Small intestine (tissue), 7 donors: ENCODE data around the gene PKP2. TPM values are rescaled to one million over a fixed set of nuclear protein-coding genes. Genes with fewer than 3 reads are reported as not detected.

Source experiments
- DNase-seq, 2 donors: peaks; one replicate each; pipeline versions ENCODE4 v3.0.0 to v3.0.0-alpha.2; 2013
- FAIRE-seq: peaks from 2 replicates; lab custom pipeline; 2012; peaks lifted over from hg19 to GRCh38; lab: Jason Lieb, UNC
- H3K27ac ChIP-seq, 3 donors: one replicate each; pipeline ENCODE4 v1.5.1; 2013; ENCODE audit warnings: low read length in 2 of 3, mild to moderate bottlenecking in 2 of 3, control low read depth in 1 of 3, inconsistent platforms in 1 of 3, low read depth in 1 of 3, moderate library complexity in 1 of 3
- H3K27me3 ChIP-seq, 3 donors: one replicate each; pipeline ENCODE4 v1.6.1; 2013; ENCODE audit warnings: low read length in 3 of 3, inconsistent platforms in 1 of 3; ENCODE audit not compliant: control insufficient read depth in 3 of 3, insufficient read depth in 3 of 3
- H3K36me3 ChIP-seq, 3 donors: one replicate each; pipeline ENCODE4 v1.6.1; 2013; ENCODE audit warnings: low read length in 3 of 3, inconsistent platforms in 1 of 3, low read depth in 1 of 3, mild to moderate bottlenecking in 1 of 3, moderate library complexity in 1 of 3; ENCODE audit not compliant: control insufficient read depth in 3 of 3, insufficient read depth in 2 of 3
- H3K4me1 ChIP-seq, 3 donors: one replicate each; pipeline ENCODE4 v1.6.1; 2013; ENCODE audit warnings: low read length in 2 of 3, inconsistent platforms in 1 of 3, low read depth in 1 of 3, mild to moderate bottlenecking in 1 of 3, moderate library complexity in 1 of 3; ENCODE audit not compliant: control insufficient read depth in 3 of 3, insufficient read depth in 2 of 3
- H3K4me3 ChIP-seq, 3 donors: one replicate each; pipeline ENCODE4 v1.5.1; 2013; ENCODE audit warnings: low read length in 3 of 3, control low read depth in 1 of 3, inconsistent platforms in 1 of 3, low read depth in 1 of 3, mild to moderate bottlenecking in 1 of 3, moderate library complexity in 1 of 3
- H3K9me3 ChIP-seq, 2 donors: one replicate each; pipeline ENCODE4 v1.6.1; 2013; ENCODE audit warnings: low read depth in 1 of 2, low read length in 1 of 2; ENCODE audit not compliant: control insufficient read depth in 2 of 2, insufficient read depth in 1 of 2
- WGBS, 3 donors: extraction: QIAGEN DNeasy Blood & Tissue Kit; methylation state at CpG; one replicate each; pipeline ENCODE4 v1.1.7; 2013; 5-methylcytosine and 5-hydroxymethylcytosine counted together
- polyA plus RNA-seq, 4 donors: library from polyadenylated mRNA; stranded (reverse) in 3 of 4; unstranded in 1 of 4; fragments of 200-250 nt in 3 of 4; fragments of 120-200 nt in 1 of 4; gene quantifications; one replicate each; pipeline versions ENCODE4 v1.2.1 to v1.2.3, GENCODE V29; 2013
- donor health status: healthy with polysubstance abuse.
- donor health status: control.
- donor health status: control.
- donor health status: Bipolar disorder and iron deficiency.
- donor health status: healthy.

PKP2 gene
- polyA plus RNA-seq, 4 donors, result 12.7 to 34.7 (median 22.8) TPM

GRCh38 chr12:32847287-32847686 lies 49.3 kb downstream of the PKP2 start:
- Histone ChIP-seq H3K27ac (no peak overlapping the region), H3K4me1 (peaks cover 0 to 11% (median 0%) of the 10 kb centered on the region in 3 donors), H3K4me3 (no peak overlapping the region), H3K9me3 (no peaks in the 10 kb centered on the region), H3K36me3 (peaks cover 0 to 25% (median 4%) of the 10 kb centered on the region in 3 donors), H3K27me3 (no peaks in the 10 kb centered on the region)
- 88 to 92% (median 91%) methylated on average over 6 of the region's 6 CpGs for WGBS, 3 donors
- FAIRE-seq, result no peak
- no peak for DNase-seq

- DNase-seq (no peak), FAIRE-seq (no peak)
- H3K27ac ChIP-seq, result no peak overlapping the region
- H3K4me3 ChIP-seq, result no peak overlapping the region
- no peaks in the 10 kb centered on the region for H3K9me3 ChIP-seq
- H3K36me3 ChIP-seq, result peaks cover 0 to 28% (median 4%) of the 10 kb centered on the region in 3 donors
- peaks cover 0 to 11% (median 0%) of the 10 kb centered on the region in 3 donors for H3K4me1 ChIP-seq
- 90 to 92% (median 92%) methylated on average over 6 of the region's 6 CpGs for WGBS, 3 donors
- no peaks in the 10 kb centered on the region for H3K27me3 ChIP-seq
These were observed 50.5 kb downstream of the PKP2 start for GRCh38 chr12:32846053-32846452.

DNA sequence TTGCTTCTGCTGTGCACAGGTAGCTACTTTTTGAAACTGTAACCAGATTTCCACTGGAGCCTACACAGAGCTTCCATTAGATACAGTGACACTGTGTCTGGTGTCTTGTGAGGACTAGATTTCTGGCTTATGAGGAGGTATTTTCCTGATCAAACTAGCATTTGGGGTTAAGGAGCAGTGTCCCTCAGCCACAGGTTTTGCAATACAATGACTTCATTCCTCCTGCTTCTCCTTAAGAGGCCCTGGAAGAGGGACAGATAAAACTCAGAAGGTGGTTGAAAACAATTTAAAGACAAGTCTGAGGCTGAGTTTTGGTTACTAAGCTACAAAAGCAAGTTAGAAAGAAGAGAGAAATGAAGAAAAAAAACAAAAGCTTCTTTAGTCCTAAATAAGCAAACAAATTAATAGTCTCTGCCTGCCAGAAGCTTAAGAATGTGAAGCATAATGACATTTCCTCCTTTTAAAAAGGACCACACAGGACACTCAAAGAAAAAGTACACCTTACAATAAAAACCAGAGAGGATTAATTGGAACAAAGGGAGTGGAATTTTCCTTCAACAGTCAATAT lies 53.0 kb downstream of the PKP2 start:
- Histone ChIP-seq H3K36me3 (peaks cover 3 to 28% (median 6%) of the 10 kb centered on the region in 3 donors), H3K4me1 (peaks cover 0 to 11% (median 0%) of the 10 kb centered on the region in 3 donors), H3K27me3 (no peaks in the 10 kb centered on the region), H3K9me3 (no peaks in the 10 kb centered on the region), H3K4me3 (no peak overlapping the region), H3K27ac (peak overlapping the region in 1 of 3 donors; percentile 61)
- FAIRE-seq, result no peak
- peak in 1 of 2 donors; percentile 61 for DNase-seq

DNA sequence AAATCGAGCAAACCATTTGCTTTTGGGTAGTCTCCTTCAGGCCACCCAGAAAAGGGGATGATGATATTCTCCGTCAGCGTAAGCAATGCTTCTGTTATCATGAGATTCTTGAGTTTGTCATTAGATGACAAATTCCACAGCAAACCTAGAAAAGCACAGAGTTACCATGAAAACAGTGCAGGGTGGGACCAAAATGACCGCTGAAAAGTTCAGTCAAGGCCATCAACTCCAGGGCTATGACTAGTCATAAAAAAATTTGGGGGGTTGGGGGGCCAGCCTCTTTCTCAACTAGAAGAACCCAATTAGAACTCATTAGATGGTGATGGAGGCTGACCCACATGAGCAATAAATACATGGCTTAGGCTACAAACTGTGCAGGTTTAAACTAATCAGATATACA lies 55.5 kb downstream of the PKP2 start:
- no peaks in the 10 kb centered on the region for H3K9me3 ChIP-seq
- peaks cover 0 to 11% (median 0%) of the 10 kb centered on the region in 3 donors for H3K4me1 ChIP-seq
- no peaks in the 10 kb centered on the region for H3K27me3 ChIP-seq
- no peak for DNase-seq
- H3K36me3 ChIP-seq, result peaks cover 3 to 21% (median 8%) of the 10 kb centered on the region in 3 donors
- H3K27ac ChIP-seq, result no peak overlapping the region
- no peak overlapping the region for H3K4me3 ChIP-seq
- FAIRE-seq, result no peak
- WGBS, 3 donors, result 86 to 95% (median 87%) methylated on average over 4 of the region's 4 CpGs

GRCh38 chr12:32839828-32840227 lies 56.7 kb downstream of the PKP2 start:
- peaks cover 3 to 23% (median 8%) of the 10 kb centered on the region in 3 donors for H3K36me3 ChIP-seq
- peaks cover 0 to 11% (median 0%) of the 10 kb centered on the region in 3 donors for H3K4me1 ChIP-seq
- H3K9me3 ChIP-seq, result no peaks in the 10 kb centered on the region
- no peak overlapping the region for H3K27ac ChIP-seq
- DNase-seq (no peak), FAIRE-seq (no peak)
- no peaks in the 10 kb centered on the region for H3K27me3 ChIP-seq
- H3K4me3 ChIP-seq, result no peak overlapping the region
- WGBS, 3 donors, result 57 to 73% (median 61%) methylated on average over 4 of the region's 4 CpGs

GRCh38 chr12:32837974-32838373 lies 58.6 kb downstream of the PKP2 start:
- Histone ChIP-seq H3K27me3 (no peaks in the 10 kb centered on the region), H3K36me3 (peaks cover 3 to 21% (median 8%) of the 10 kb centered on the region in 3 donors), H3K4me1 (no peaks in the 10 kb centered on the region), H3K4me3 (no peak overlapping the region), H3K9me3 (no peaks in the 10 kb centered on the region), H3K27ac (no peak overlapping the region)
- 97 to 99% (median 98%) methylated on average over 5 of the region's 5 CpGs for WGBS, 3 donors
- FAIRE-seq (no peak), DNase-seq (no peak)

GRCh38 chr12:32836710-32837109 lies 59.9 kb downstream of the PKP2 start:
- WGBS, 3 donors, result 79 to 83% (median 80%) methylated on average over 3 of the region's 3 CpGs
- FAIRE-seq, result no peak
- DNase-seq, result no peak

DNA sequence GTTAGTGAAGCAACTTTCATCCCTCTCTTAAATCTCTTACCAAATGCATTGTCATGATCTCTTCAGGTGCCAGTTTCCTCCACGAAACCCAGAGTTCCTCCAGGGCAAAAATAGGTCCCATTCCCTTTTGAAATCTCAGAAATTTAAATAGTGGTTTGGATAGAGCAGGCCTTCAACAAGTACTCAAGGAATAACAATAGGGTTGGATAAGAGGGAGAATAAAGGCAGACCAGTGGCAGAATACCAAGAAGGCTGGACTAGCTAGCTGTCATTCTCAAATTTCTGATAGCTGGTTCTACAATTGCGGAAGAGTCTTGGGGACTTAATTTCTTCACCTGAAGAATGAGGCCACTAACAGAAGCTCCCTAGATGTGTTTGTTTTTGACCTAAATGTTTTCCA lies 62.5 kb downstream of the PKP2 start:
- DNase-seq (no peak), FAIRE-seq (no peak)
- WGBS, 3 donors, result 82 to 86% (median 85%) methylated on average over 2 of the region's 2 CpGs
- Histone ChIP-seq H3K27me3 (no peaks in the 10 kb centered on the region), H3K4me1 (no peaks in the 10 kb centered on the region), H3K36me3 (peaks cover 0 to 7% (median 4%) of the 10 kb centered on the region in 3 donors), H3K9me3 (no peaks in the 10 kb centered on the region), H3K27ac (no peak overlapping the region), H3K4me3 (no peak overlapping the region)

More at GRCh38 chr12:32836710-32837109, 59.9 kb downstream of the PKP2 start:
- no peak overlapping the region for H3K4me3 ChIP-seq
- no peak overlapping the region for H3K27ac ChIP-seq
- H3K4me1 ChIP-seq, result no peaks in the 10 kb centered on the region
- peaks cover 3 to 13% (median 8%) of the 10 kb centered on the region in 3 donors for H3K36me3 ChIP-seq
- no peaks in the 10 kb centered on the region for H3K9me3 ChIP-seq
- no peaks in the 10 kb centered on the region for H3K27me3 ChIP-seq

DNA sequence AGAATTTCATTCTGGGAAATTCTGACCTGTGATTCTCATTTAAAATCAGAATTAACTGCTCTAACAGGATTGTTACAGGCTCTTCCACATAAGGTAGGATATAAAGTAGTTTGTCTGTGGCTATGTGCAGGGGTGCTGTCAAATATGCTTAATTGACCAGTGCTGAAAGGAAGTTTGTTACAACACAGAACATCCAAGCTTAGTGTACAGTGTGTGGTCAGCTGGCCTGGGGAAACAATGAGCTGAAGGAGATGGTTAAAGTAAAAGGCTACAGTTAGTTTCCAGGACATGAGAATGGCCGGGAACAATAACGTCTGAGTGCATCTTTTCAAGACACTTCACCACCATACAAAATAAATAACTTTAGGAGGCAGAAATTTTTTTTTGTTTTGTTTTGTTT lies 68.0 kb downstream of the PKP2 start:
- Histone ChIP-seq H3K27me3 (no peaks in the 10 kb centered on the region), H3K4me1 (no peaks in the 10 kb centered on the region), H3K27ac (no peak overlapping the region), H3K4me3 (no peak overlapping the region), H3K9me3 (no peaks in the 10 kb centered on the region), H3K36me3 (peaks cover 0 to 12% (median 2%) of the 10 kb centered on the region in 3 donors)
- 60 to 82% (median 76%) methylated on average over 2 of the region's 2 CpGs for whole genome bisulfite sequencing, 3 donors
- FAIRE-seq (no peak), DNase-seq (no peak)
